Lung (tissue), 12 donors: ENCODE data around the gene DCLK1. TPM values are rescaled to one million over a fixed set of nuclear protein-coding genes. Genes with fewer than 3 reads are reported as not detected.

Experiments used
- ATAC-seq: fragments of 200-7000 bp; cut with Tn5 transposase; one replicate; pipeline ENCODE4 v1.9.1; 2020; ENCODE audit warnings: moderate number of reproducible peaks; ENCODE audit not compliant: insufficient read depth, low FRiP score
- DNase-seq, 3 donors: peaks; one replicate each; pipeline ENCODE4 v3.0.0-alpha.2; 2013 to 2017
- H3K27ac ChIP-seq, 2 donors: one replicate each; pipeline ENCODE4 v1.5.1; 2013; ENCODE audit warnings: mild to moderate bottlenecking in 2 of 2, moderate library complexity in 2 of 2, control low read depth in 1 of 2, inconsistent platforms in 1 of 2, low read depth in 1 of 2, low read length in 1 of 2
- H3K27me3 ChIP-seq, 3 donors: one replicate each; pipeline ENCODE4 v1.5.1; 2013; ENCODE audit warnings: low read length in 2 of 3; ENCODE audit not compliant: control insufficient read depth in 3 of 3, insufficient read depth in 3 of 3
- H3K36me3 ChIP-seq, 4 donors: one replicate each; pipeline ENCODE4 v1.5.1; 2013; ENCODE audit warnings: low read length in 4 of 4, mild to moderate bottlenecking in 1 of 4, moderate library complexity in 1 of 4; ENCODE audit not compliant: control insufficient read depth in 4 of 4, insufficient read depth in 4 of 4
- H3K4me1 ChIP-seq, 5 donors: one replicate each; pipeline ENCODE4 v1.5.1; 2013; ENCODE audit warnings: low read length in 5 of 5, mild to moderate bottlenecking in 2 of 5, moderate library complexity in 1 of 5; ENCODE audit not compliant: control insufficient read depth in 5 of 5, insufficient read depth in 5 of 5
- H3K4me3 ChIP-seq: one replicate; pipeline ENCODE4 v1.5.1; 2013; ENCODE audit warnings: mild to moderate bottlenecking, control low read depth, moderate library complexity
- H3K9ac ChIP-seq, 2 donors: one replicate each; pipeline ENCODE4 v1.5.1; 2013; ENCODE audit warnings: low read length in 2 of 2, control low read depth in 1 of 2; ENCODE audit not compliant: insufficient read depth in 1 of 2
- H3K9me3 ChIP-seq, 4 donors: one replicate each; pipeline ENCODE4 v1.5.1; 2013; ENCODE audit warnings: low read length in 3 of 4, mild to moderate bottlenecking in 1 of 4, moderate library complexity in 1 of 4; ENCODE audit not compliant: control insufficient read depth in 4 of 4, insufficient read depth in 3 of 4
- CTCF ChIP-seq: IDR thresholded peaks from 2 replicates; pipeline ENCODE4 v1.5.1; 2012; ENCODE audit warnings: mild to moderate bottlenecking; ENCODE audit errors: control extremely low read depth, extremely low read depth
- WGBS, 2 donors: extraction: QIAGEN DNeasy Blood & Tissue Kit; methylation state at CpG; one replicate each; pipeline ENCODE4 v1.1.7; 2013; 5-methylcytosine and 5-hydroxymethylcytosine counted together
- polyA plus RNA-seq, 2 donors: library from polyadenylated mRNA; stranded (reverse); fragments of 200-250 nt; gene quantifications; one replicate each; pipeline ENCODE4 v1.2.1, GENCODE V29; 2013
- total RNA-seq, 2 donors: library from RNA; depleted of rRNA in 1 of 2; stranded (reverse); fragments of >200 nt in 1 of 2; gene quantifications; one replicate each; pipeline ENCODE4 v1.2.1, GENCODE V29; 2014 to 2021
- donor health status: control.
- donor health status: control.
- donor health status: Bipolar disorder and iron deficiency.
- donor health status: healthy.
- donor health status: DM: yes; HTN: yes; CAD: no.

Gene DCLK1
- total and polyA plus RNA-seq, 4 donors, result 1.2 to 23.5 (median 7.0) TPM

- Histone ChIP-seq H3K27ac (no peak overlapping the region), H3K36me3 (peaks cover 0 to 3% (median 0%) of the 10 kb centered on the region in 4 donors), H3K27me3 (no peaks in the 10 kb centered on the region), H3K9ac (no peak overlapping the region), H3K9me3 (peaks cover 0 to 3% (median 0%) of the 10 kb centered on the region in 4 donors), H3K4me1 (peaks cover 0 to 11% (median 0%) of the 10 kb centered on the region in 5 donors), H3K4me3 (no peak overlapping the region)
- no peak for TF ChIP-seq CTCF
- ATAC-seq, result no peak
- DNase-seq, result no peak
- WGBS, 2 donors, result 92 to 96% methylated on average over 2 of the region's 2 CpGs
Observed at GRCh38 chr13:35761440-35762252, 369.5 kb downstream of the DCLK1 start.

- no peak overlapping the region for H3K9ac ChIP-seq
- no peak overlapping the region for H3K27ac ChIP-seq
- DNase-seq (peak in 1 of 3 donors; percentile 19), ATAC-seq (no peak)
- no peaks in the 10 kb centered on the region for H3K27me3 ChIP-seq
- peaks cover 0 to 3% (median 0%) of the 10 kb centered on the region in 4 donors for H3K36me3 ChIP-seq
- peaks cover 0 to 11% (median 0%) of the 10 kb centered on the region in 5 donors for H3K4me1 ChIP-seq
- WGBS, 2 donors, result 62 to 79% methylated on average over 13 of the region's 13 CpGs
- no peak overlapping the region for H3K4me3 ChIP-seq
- H3K9me3 ChIP-seq, result peaks cover 0 to 3% (median 0%) of the 10 kb centered on the region in 4 donors
- no peak for TF ChIP-seq CTCF
Observed at GRCh38 chr13:35760735-35761281, 370.4 kb downstream of the DCLK1 start.

GRCh38 chr13:35747594-35747993 lies 383.6 kb downstream of the DCLK1 start:
- Histone ChIP-seq H3K9me3 (no peaks in the 10 kb centered on the region), H3K27ac (no peak overlapping the region), H3K36me3 (no peaks in the 10 kb centered on the region), H3K4me3 (no peak overlapping the region), H3K4me1 (peaks cover 0 to 14% (median 0%) of the 10 kb centered on the region in 5 donors), H3K9ac (no peak overlapping the region), H3K27me3 (no peaks in the 10 kb centered on the region)
- ATAC-seq (no peak), DNase-seq (no peak)
- WGBS, 2 donors, result 77 to 84% methylated on average over 2 of the region's 2 CpGs
- no peak for TF ChIP-seq CTCF
